HL-60/S4 treated with retinoic acid at 250 ng/mL for 4 days and 3 days (cell line): ENCODE results near the gene POLR1F.

Experiments used
- in situ Hi-C: fragments of 300-500 bp; cut with MboI; formaldehyde crosslinking; loops from 2 replicates; pipeline ENCODE4 v1.7.0; 2022; ENCODE audit warnings: low sequenced_read_pairs

Gene POLR1F

GRCh38 chr7:19708397-19709248, at the start of gene POLR1F:
Gene POLR1F (minus strand): TSS chr7:19709037. CDS start chr7:19709016, 21 bp downstream.
- in situ Hi-C loops: no loop called here

DNA sequence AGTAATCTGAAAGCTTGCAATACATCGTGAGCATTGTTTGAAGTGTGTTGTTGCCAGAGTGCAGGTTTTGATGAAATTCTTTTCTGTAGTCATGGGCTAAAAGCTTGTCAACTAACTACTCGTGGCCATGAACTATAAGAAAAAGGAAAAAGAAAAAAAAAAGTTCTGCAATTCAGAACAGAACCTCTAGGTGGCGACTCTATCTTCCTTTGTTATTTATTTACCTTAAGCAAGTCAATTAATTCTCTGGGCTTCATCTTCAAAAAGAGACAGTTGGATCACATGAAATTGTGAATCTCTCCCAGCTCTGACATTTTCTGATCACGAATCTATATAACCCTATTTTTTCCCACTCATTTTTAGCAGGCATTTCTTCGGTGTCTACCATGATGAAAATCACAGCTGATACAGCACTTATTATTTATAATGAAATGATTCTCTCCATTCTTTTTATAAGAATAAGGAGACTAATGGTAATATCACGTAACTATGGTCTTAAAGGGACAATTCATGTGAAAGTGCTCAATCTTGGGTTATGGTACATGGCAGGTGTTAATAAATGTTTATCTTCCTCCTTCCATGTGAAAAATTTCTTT, 45.8 kb upstream of the POLR1F start:
- in situ Hi-C loops: loop anchor here (10.0 to 25.0 kb wide), 2 partner anchors 583 to 840 kb away; partner anchors contain the start of gene ITGB8

GRCh38 chr7:19752020-19752419, 43.2 kb upstream of the POLR1F start:
- in situ Hi-C loops: loop anchor here (10.0 to 25.0 kb wide), 2 partner anchors 585 to 843 kb away; partner anchors contain the start of gene ITGB8

DNA sequence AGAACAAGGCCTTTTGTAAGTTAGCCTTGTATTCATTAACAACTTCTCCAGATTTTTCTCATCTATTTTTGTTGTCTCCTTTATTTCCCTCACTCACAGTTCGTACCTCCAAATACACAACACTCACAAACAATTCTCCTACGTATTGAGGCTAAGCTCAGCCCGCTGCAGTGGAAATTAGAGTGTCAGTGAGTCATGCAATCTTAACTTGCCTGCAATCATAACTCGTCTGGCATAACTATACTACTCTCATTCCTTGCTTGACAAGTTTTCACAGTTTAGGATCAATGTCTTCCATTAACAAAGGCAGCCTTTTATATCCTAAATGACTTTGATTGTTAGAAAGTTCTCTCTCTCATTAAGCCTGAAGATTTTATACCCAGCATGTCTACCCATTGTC, 40.8 kb upstream of the POLR1F start:
- in situ Hi-C loops: loop anchor here (10.0 to 25.0 kb wide), 2 partner anchors 588 to 845 kb away; partner anchors contain the start of gene ITGB8

DNA sequence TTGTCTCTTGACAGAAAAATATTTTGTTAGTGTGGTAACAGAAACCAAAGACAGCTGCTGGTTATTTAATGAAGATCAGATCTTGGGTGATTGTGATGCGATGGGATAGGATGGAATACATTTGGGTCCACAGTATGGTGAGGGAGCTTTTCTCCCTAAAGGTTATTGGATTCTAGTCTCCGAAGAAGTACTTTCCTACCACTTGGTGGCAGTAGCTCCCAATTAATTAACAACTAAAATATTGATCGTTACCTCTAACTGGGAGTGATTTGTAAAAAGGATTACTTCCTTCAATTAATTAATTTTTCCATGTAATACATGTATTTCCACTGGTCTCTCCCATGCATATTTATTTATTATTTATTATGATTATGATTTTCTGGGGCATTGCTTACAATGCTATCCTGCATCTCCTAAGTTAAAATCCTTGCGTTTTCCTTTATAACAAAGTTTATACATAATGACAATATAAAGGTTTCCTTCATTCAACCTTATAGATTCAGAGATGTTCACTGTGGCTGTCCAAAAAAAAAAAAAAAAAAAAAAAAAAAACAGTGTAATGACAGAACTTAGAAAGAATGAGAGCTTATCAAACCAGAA, 39.0 kb upstream of the POLR1F start:
- in situ Hi-C loops: no loop called here

- in situ Hi-C loops: no loop called here
These were observed 35.2 kb upstream of the POLR1F start for GRCh38 chr7:19744075-19744474.

DNA sequence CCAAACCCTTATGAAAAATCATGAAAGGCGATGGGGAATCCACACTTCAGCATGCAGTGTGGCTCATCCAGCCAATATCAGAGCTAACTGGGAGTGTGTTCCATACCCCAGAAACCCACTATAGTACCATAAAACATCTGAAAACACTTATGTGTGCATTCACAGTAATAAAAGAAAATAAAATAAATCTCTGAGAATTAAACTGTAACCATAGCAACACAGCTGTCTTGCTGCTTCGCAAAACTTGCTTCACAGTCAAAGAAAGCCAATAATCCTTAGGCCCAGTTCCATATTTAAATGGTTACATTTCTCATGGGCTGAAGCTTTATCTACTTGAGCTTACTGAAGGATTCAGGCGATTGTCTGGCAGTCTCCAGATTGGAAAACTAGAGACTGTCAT, 19.9 kb upstream of the POLR1F start:
- in situ Hi-C loops: no loop called here

DNA sequence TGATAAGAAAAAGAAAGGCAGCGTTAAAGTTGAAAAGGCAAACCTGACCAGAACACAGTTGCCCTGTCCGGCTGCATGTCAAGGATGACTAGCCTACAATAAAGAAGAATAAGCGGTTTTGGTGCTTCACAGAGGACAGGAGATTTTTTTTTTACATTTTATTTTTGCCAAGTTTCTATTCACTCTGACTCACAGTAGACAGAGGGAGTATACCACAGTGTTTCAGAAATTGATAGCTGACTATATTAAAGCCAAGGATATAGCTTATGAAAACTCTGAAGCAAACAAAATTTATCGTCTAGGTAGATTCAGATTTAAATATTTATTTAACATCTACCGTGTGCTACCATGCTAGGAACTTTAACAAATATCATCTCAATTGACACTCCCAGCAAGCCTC, 16.9 kb upstream of the POLR1F start:
- in situ Hi-C loops: no loop called here

GRCh38 chr7:19715499-19715898, 6.7 kb upstream of the POLR1F start:
- in situ Hi-C loops: no loop called here

DNA sequence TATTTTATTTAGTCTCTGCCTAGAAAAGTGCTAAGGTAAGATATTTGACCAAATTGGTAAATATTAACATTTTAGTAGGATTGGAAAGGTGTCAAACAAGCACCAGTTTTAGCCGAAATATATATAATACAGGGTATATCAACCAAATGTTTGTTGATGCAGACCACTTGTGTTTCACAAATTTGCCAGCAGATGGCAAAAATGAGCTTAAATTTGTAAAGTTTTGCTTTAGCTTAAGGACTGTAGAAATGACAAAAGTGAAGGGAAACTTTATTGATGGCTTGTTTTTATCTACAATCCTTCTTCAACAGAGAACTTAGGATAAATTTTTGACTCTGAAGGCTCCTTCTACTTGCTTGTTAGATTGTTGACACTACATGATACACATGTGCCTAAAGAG, 4.8 kb upstream of the POLR1F start:
- in situ Hi-C loops: no loop called here

DNA sequence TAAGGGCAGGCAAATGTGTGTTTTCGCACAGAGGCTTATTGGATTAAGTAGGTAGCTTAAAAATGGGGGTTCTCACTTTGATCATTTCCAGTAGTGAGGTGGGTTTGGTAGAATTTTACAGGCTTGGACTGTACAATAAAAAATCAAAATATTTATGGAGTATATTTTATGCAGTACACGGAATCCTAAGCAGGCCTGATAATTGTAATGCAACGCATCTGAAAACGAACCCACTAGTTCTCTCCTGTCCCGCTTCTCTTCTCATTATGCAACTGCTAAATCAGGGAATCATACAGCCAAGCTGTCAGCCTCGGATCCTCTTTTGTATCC, 377 bp upstream of the POLR1F start:
- in situ Hi-C loops: no loop called here

GRCh38 chr7:19707240-19707639, 1.6 kb downstream of the POLR1F start:
- in situ Hi-C loops: no loop called here

- in situ Hi-C loops: no loop called here
These were observed 3.2 kb downstream of the POLR1F start for GRCh38 chr7:19705663-19706062.

GRCh38 chr7:19701471-19701870, 7.4 kb downstream of the POLR1F start:
- in situ Hi-C loops: no loop called here

DNA sequence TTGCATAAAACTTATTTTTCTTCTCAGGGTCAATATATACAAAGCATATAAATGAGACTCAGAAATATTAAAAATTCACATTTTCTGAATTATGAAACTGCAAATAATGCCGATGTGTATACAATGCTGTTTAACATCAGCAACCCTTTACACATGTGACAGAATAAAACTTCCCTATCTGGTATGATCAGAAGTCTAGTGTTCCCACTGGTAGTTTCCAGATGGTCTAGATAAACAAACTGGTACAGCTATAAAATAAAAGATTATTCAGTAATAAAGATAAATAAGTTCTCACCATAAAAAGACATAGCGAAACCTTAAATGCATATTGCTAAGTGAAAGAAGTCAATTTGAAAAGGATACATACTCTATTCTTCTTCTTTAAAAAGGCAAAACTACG, 7.9 kb downstream of the POLR1F start:
- in situ Hi-C loops: no loop called here

DNA sequence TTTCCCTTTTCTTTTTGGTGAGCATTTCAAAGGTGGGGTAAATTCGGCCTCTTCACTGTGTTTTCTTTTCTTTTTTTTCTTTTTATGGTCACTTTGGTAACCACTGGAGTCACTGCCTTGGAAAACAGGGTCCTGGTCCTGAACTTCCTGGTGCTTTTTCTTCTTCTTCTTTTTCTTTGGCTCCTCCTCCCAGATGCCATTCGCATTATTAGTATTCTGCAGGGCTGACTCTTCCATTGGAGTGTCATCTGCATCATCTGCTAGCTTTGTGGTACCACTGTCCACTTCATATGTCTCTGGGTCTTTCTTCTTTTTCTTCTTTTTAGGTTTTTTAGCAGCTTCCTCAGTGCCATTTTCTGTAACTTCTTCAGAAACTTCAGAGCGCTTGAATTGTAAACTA, 10.5 kb downstream of the POLR1F start:
- in situ Hi-C loops: loop anchor here (25.0 kb wide), 1 partner anchor 1361 kb away; no protein-coding TSS in a partner anchor

GRCh38 chr7:19696926-19697325, 11.9 kb downstream of the POLR1F start:
- in situ Hi-C loops: loop anchor here (25.0 kb wide), 1 partner anchor 1360 kb away; no protein-coding TSS in a partner anchor

- in situ Hi-C loops: loop anchor here (25.0 kb wide), 1 partner anchor 1355 kb away; no protein-coding TSS in a partner anchor
These were observed 16.6 kb downstream of the POLR1F start for GRCh38 chr7:19692111-19692828.

DNA sequence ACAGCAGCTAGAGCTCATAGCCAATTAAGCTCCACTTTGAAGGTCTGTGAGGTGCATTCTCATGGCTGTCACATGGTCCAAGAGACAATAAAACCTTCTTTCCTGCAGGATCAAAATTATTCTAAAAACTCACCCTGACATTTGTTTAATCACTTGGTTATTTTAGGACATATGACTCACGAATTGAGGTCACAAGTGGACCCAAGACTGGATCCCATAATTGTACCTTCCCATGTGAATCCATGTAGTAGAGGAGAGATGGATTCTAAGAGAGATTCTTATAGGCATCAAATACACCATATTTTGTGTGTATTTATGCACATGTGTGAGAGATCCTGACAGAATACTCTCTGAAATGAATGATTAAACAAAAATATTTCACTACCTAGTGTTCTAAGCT, 18.1 kb downstream of the POLR1F start:
- in situ Hi-C loops: loop anchor here (25.0 kb wide), 1 partner anchor 1353 kb away; no protein-coding TSS in a partner anchor

- in situ Hi-C loops: loop anchor here (25.0 kb wide), 1 partner anchor 1352 kb away; no protein-coding TSS in a partner anchor
These were observed 19.7 kb downstream of the POLR1F start for GRCh38 chr7:19689130-19689529.

DNA sequence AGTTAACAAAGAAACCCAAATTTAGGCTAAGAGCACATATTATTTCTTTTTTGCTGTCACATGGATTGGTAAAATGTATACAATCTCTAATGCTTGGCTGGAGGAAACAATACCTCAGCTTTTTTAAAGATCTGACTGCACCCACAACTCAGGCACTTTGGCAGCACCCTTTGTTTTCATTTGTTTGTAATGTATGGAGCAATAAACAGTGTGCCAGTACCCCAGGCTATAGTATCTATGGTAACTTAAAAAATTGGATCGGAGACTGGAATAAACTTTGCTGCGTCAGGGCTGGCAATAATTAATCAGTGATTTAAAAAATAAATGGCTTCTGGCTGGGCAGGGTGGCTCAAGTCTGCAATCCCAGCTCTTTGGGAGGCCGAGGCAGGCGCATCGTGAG, 27.2 kb downstream of the POLR1F start:
- in situ Hi-C loops: loop anchor here (25.0 kb wide), 1 partner anchor 1344 kb away; no protein-coding TSS in a partner anchor
